ENCODE measurements around the gene HCST. TPM values are rescaled to one million over a fixed set of nuclear protein-coding genes. Genes with fewer than 3 reads are reported as not detected.
A peak's percentile ranks its signal among the peaks of the same experiment; 100 is the strongest.

The HCST gene
- total and polyA plus RNA-seq, 2 of the 13 experiments (the other 11 are each of a cell fraction or from before 2014, with no cell fraction given) = 0.24 to 1.2 TPM

- TF ChIP-seq ZNF687 (CRISPR knock-in tag; IDR thresholded peaks at IDR 0.05) = peak; percentile 84
- peak; percentile 92 for TF ChIP-seq CREM (IDR thresholded peaks at IDR 0.05)
- TF ChIP-seq CREM (CRISPR knock-in tag; IDR thresholded peaks at IDR 0.05) = 0 out of 2 replicates have a peak, but pooled peaks have one; percentile 15
- peak; percentile 100 for TF ChIP-seq THAP11 (CRISPR knock-in tag; IDR thresholded peaks at IDR 0.05)
- TF ChIP-seq SAFB2 (CRISPR knock-in tag; IDR thresholded peaks at IDR 0.05; ENCODE audit: borderline replicate concordance, low read depth) = no peak
- no peak for TF ChIP-seq DMTF1 (CRISPR knock-in tag; IDR thresholded peaks at IDR 0.05)
- TF ChIP-seq ETS1 (CRISPR knock-in tag; IDR thresholded peaks at IDR 0.05) = no peak
- peak; percentile 57; the same call in 1 of the 2 replicates for TF ChIP-seq ZNF782 (CRISPR knock-in tag; IDR thresholded peaks at IDR 0.05; ENCODE audit: borderline replicate concordance)
- TF ChIP-seq ZNF704 (CRISPR knock-in tag; IDR thresholded peaks at IDR 0.05; ENCODE audit: borderline replicate concordance) = no peak
- TF ChIP-seq ZNF777 (CRISPR knock-in tag; IDR thresholded peaks at IDR 0.05) = no peak
- TF ChIP-seq PITX1 (CRISPR knock-in tag; IDR thresholded peaks at IDR 0.05) = no peak; the same call in 1 of the 2 replicates
- TF ChIP-seq HNF4G (IDR thresholded peaks at IDR 0.05; ENCODE audit: borderline replicate concordance, low read depth, low read length) = no peak
- TF ChIP-seq HNF4G (CRISPR knock-in tag; IDR thresholded peaks at IDR 0.05; ENCODE audit: borderline replicate concordance, low read depth) = no peak; the same call in 1 of the 2 replicates
- TF ChIP-seq CBX5 (CRISPR knock-in tag; IDR thresholded peaks at IDR 0.05; ENCODE audit: borderline replicate concordance) = peak; percentile 85; the same call in 1 of the 2 replicates
- 0 out of 2 replicates have a peak, but pooled peaks have one; percentile 49 for TF ChIP-seq ZBTB7A (CRISPR knock-in tag; IDR thresholded peaks at IDR 0.05)
- peak; percentile 74 for TF ChIP-seq ZBTB33 (CRISPR knock-in tag; IDR thresholded peaks at IDR 0.05)
- no peak for TF ChIP-seq ZNF10 (CRISPR knock-in tag; IDR thresholded peaks at IDR 0.05; ENCODE audit: borderline replicate concordance, low read depth)
- peak; percentile 41; the same call in 1 of the 2 replicates for TF ChIP-seq ZFP37 (CRISPR knock-in tag; IDR thresholded peaks at IDR 0.05; ENCODE audit: borderline replicate concordance)
These were observed 29.0 kb downstream of the HCST start (continued) for GRCh38 chr19:35931161-35931873.
